Measurements from ENCODE around the gene CCL11. TPM values are rescaled to one million over a fixed set of nuclear protein-coding genes. Genes with fewer than 3 reads are reported as not detected.
A peak's percentile ranks its signal among the peaks of the same experiment; 100 is the strongest.

The CCL11 gene
- total RNA-seq, 1 experiment from 2014 or later: not detected

- TF ChIP-seq MLX (CRISPR knock-in tag; IDR thresholded peaks at IDR 0.05): no peak
- TF ChIP-seq AR (CRISPR knock-in tag; IDR thresholded peaks at IDR 0.05): no peak
- TF ChIP-seq MXD4 (CRISPR knock-in tag; IDR thresholded peaks at IDR 0.05; ENCODE audit: borderline replicate concordance): no peak
- no peak for TF ChIP-seq ESRRA (CRISPR knock-in tag; IDR thresholded peaks at IDR 0.05; ENCODE audit: borderline replicate concordance)
- no peak for TF ChIP-seq ZBTB21 (CRISPR knock-in tag; IDR thresholded peaks at IDR 0.05; ENCODE audit: borderline replicate concordance)
- no peak for TF ChIP-seq ATF3 (CRISPR knock-in tag; conservative IDR thresholded peaks at IDR 0.05)
- no peak for TF ChIP-seq NFE2L1 (CRISPR knock-in tag; IDR thresholded peaks at IDR 0.05)
- no peak for TF ChIP-seq KAT7 (CRISPR knock-in tag; IDR thresholded peaks at IDR 0.05; ENCODE audit: borderline replicate concordance)
- no peak for TF ChIP-seq ATF6 (CRISPR knock-in tag; IDR thresholded peaks at IDR 0.05)
- TF ChIP-seq NR2C2 (CRISPR knock-in tag; IDR thresholded peaks at IDR 0.05): no peak
- no peak for TF ChIP-seq CTCF (IDR thresholded peaks at IDR 0.05)
Observed at GRCh38 chr17:34305606-34306005, 20.1 kb downstream of the CCL11 start (continued).

- Mint-ChIP-seq H3K27me3 (ENCODE audit: low read depth) (no peaks in the 10 kb centered on the region; the same call in 1 of the 2 replicates), H3K4me3 (no peak overlapping the region), H3K27ac (no peak overlapping the region), H3K9me3 (no peaks in the 10 kb centered on the region), H3K36me3 (no peaks in the 10 kb centered on the region), H3K4me1 (peaks cover 5% of the 10 kb centered on the region)
- DNase-seq (ENCODE audit: low spot score) (peak; percentile 51), ATAC-seq (peak; percentile 98)
- ChIA-PET CTCF (interaction anchor here (0.6 to 12.7 kb wide), 22 partner anchors 8 to 556 kb away, joined by 3 to 166 read pairs (median 3); partner anchors contain the start of genes CCL1 and CCL7), POLR2A (interaction anchor here (0.9 kb wide), 1 partner anchor 104 kb away, joined by 3 read pairs; no protein-coding TSS in a partner anchor)
- TF ChIP-seq HMGA2 (CRISPR knock-in tag; IDR thresholded peaks at IDR 0.05) (no peak), ERG (CRISPR knock-in tag; IDR thresholded peaks at IDR 0.05) (no peak), SMAD3 (CRISPR knock-in tag; IDR thresholded peaks at IDR 0.05; ENCODE audit: borderline replicate concordance) (no peak), JUN (CRISPR knock-in tag; IDR thresholded peaks at IDR 0.05) (no peak), ZNF317 (CRISPR knock-in tag; IDR thresholded peaks at IDR 0.05; ENCODE audit: borderline replicate concordance, low read depth) (no peak), KAT7 (CRISPR knock-in tag; IDR thresholded peaks at IDR 0.05; ENCODE audit: borderline replicate concordance) (no peak), ZNF532 (CRISPR knock-in tag; IDR thresholded peaks at IDR 0.05; ENCODE audit: borderline replicate concordance) (no peak), PRRX2 (CRISPR knock-in tag; IDR thresholded peaks at IDR 0.05) (no peak), NR1H2 (CRISPR knock-in tag; IDR thresholded peaks at IDR 0.05) (no peak), ZBTB43 (CRISPR knock-in tag; IDR thresholded peaks at IDR 0.05) (no peak), FOXJ3 (CRISPR knock-in tag; IDR thresholded peaks at IDR 0.05; ENCODE audit: borderline replicate concordance) (no peak)
Observed at GRCh38 chr17:34306466-34306865, 20.9 kb downstream of the CCL11 start.

Data from WTC11 (cell line).